Heart right ventricle (tissue), 16 donors: Measurements from ENCODE around the gene CREB5. TPM values are rescaled to one million over a fixed set of nuclear protein-coding genes. Genes with fewer than 3 reads are reported as not detected.

Experiments used
- ATAC-seq, 8 donors: fragments of 200-7000 bp; cut with Tn5 transposase; one replicate each; pipeline ENCODE4 v1.9.1; 2020; ENCODE audit warnings: mild to moderate bottlenecking in 8 of 8, moderate library complexity in 8 of 8, moderate number of reproducible peaks in 1 of 8
- DNase-seq, 2 donors: peaks; one replicate each; pipeline ENCODE4 v3.0.0-alpha.2; 2020
- H3K27ac ChIP-seq, 10 donors: fragments of 200-600 bp; sonication (generic) in 2 of 10; one replicate each; pipeline versions ENCODE4 v1.5.0 to v1.8.0; 2020 to 2022; ENCODE audit warnings: mild to moderate bottlenecking in 3 of 10
- H3K27me3 ChIP-seq, 7 donors: fragments of 200-600 bp; one replicate each; pipeline ENCODE4 v1.8.0; 2021 to 2022; ENCODE audit warnings: mild to moderate bottlenecking in 2 of 7
- H3K36me3 ChIP-seq, 9 donors: fragments of 200-600 bp; sonication (generic) in 1 of 9; one replicate each; pipeline versions ENCODE4 v1.5.0 to v1.8.0; 2020 to 2022; ENCODE audit warnings: mild to moderate bottlenecking in 2 of 9
- H3K4me1 ChIP-seq, 9 donors: fragments of 200-600 bp; sonication (generic) in 1 of 9; one replicate each; pipeline versions ENCODE4 v1.5.0 to v1.8.0; 2020 to 2022; ENCODE audit warnings: mild to moderate bottlenecking in 4 of 9
- H3K4me3 ChIP-seq, 10 donors: fragments of 200-600 bp; sonication (generic) in 2 of 10; one replicate each; pipeline versions ENCODE4 v1.5.0 to v1.8.0; 2020 to 2022; ENCODE audit warnings: mild to moderate bottlenecking in 7 of 10, moderate library complexity in 2 of 10
- H3K9me3 ChIP-seq, 11 donors: fragments of 200-600 bp in 10 of 11; sonication (generic) in 2 of 11; one replicate each; pipeline versions ENCODE4 v1.5.0 to v1.8.0; 2013 to 2022; ENCODE audit warnings: mild to moderate bottlenecking in 2 of 11, control low read depth in 1 of 11, moderate library complexity in 1 of 11
- WGBS, 2 donors: extraction: QIAGEN DNeasy Blood & Tissue Kit; methylation state at CpG; one replicate each; pipeline ENCODE4 v1.1.7; 2013; ENCODE audit warnings: inconsistent platforms in 1 of 2; 5-methylcytosine and 5-hydroxymethylcytosine counted together
- intact Hi-C, 10 donors: fragments of 100-400 bp; cut with DNase I; formaldehyde crosslinking; loops; one replicate each; pipeline versions ENCODE4 v1.11.1 to v1.14.2; 2022
- polyA plus RNA-seq, 2 donors: library from polyadenylated mRNA; stranded (reverse); fragments of 200-250 nt; gene quantifications; one replicate each; pipeline ENCODE4 v1.2.3, GENCODE V29; 2013
- total RNA-seq, 10 donors: library from RNA; stranded (reverse); fragmentation: NEBNext Ultra II Directional in 3 of 10; extraction: Animal tissue kit (Norgen Biotek cat#: 25700) in 3 of 10; gene quantifications; one replicate each; pipeline versions ENCODE4 v1.2.1 to v1.2.4, GENCODE V29; 2021 to 2023
- TF ChIP-seq, protein P1 (sequence below), 9 donors: fragments of 200-600 bp; sonication (generic) in 2 of 9; IDR thresholded peaks; one replicate each; pipeline versions ENCODE4 v1.5.0 to v1.8.0; 2021 to 2022; ENCODE audit warnings: antibody characterized with exemption in 9 of 9, mild to moderate bottlenecking in 5 of 9, moderate library complexity in 1 of 9
- donor health status: Arrhythmogenic right ventricular cardiomyopathy.
- donor health status: ischemic (EF 13 %, LVEDD 7.1; RV severe dilation, severe dysfunction).
- donor health status: healthy with polysubstance abuse.
- donor health status: DM: no; HTN: yes; CAD: no.
- donor health status: DM: no; HTN: no; CAD: no.
- donor health status: ischemic (EF 25% LVEDD 6.9; RV normal size, moderate dysfunction).
- donor health status: ischemic (EF 25% LVEDD 5.7; RV mildly dilated, moderate dysfunction).
- donor health status: healthy.
- donor health status: DM: yes; HTN: yes; CAD: no.
- donor health status: Ischemic cardiomyopathy.
- donor health status: ischemic (EF 35%, LVEDD 5.7; RV mildly dilated, moderate dysfunction).
- donor health status: nonischemic (EF 11% LVEDD 7.7; RV severe dilation, severe dysfunction).
- donor health status: DM: yes; HTN: yes; CAD: no.
- donor health status: PGD.
- donor health status: ischemic (EF 29% LVEDD 5.4; RV normal size, mild dysfunction).
- donor health status: nonischemic (EF 23%, LVEDD 6.1; RV moderate dilation, normal function).

The CREB5 gene
- total and polyA plus RNA-seq, 12 donors = 4.7 to 170 (median 19.0) TPM

DNA sequence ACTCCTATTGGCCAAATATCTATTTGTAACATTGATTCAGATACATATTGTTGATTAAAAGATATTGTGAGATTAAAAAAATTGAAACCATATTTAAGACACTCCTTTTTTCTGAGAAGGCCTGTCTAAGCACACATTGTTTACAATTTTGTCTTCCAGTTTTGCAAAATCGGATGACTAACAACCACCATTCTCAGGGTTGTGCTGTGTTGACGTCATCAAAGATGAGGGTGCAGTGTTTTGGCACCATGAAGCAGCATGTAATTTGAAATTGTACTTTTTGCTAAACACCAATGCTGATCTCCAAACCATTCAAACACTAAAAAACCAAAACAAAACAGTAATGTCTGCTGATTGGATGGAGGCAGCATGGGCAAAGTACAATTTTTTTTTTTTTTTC lies 7.4 kb downstream of the CREB5 start:
- no peak overlapping the region for H3K27ac ChIP-seq
- TF ChIP-seq, protein P1, sequence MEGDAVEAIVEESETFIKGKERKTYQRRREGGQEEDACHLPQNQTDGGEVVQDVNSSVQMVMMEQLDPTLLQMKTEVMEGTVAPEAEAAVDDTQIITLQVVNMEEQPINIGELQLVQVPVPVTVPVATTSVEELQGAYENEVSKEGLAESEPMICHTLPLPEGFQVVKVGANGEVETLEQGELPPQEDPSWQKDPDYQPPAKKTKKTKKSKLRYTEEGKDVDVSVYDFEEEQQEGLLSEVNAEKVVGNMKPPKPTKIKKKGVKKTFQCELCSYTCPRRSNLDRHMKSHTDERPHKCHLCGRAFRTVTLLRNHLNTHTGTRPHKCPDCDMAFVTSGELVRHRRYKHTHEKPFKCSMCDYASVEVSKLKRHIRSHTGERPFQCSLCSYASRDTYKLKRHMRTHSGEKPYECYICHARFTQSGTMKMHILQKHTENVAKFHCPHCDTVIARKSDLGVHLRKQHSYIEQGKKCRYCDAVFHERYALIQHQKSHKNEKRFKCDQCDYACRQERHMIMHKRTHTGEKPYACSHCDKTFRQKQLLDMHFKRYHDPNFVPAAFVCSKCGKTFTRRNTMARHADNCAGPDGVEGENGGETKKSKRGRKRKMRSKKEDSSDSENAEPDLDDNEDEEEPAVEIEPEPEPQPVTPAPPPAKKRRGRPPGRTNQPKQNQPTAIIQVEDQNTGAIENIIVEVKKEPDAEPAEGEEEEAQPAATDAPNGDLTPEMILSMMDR (IDR thresholded peaks at IDR 0.05) = no peak
- DNase-seq (no peak), ATAC-seq (peak in 2 of 8 donors; percentile 29 to 67)
- H3K9me3 ChIP-seq = no peaks in the 10 kb centered on the region
- intact Hi-C loops = loop anchor here in 3 of 10 donors (10.0 kb wide), 2 partner anchors 115 to 125 kb away; no protein-coding TSS in a partner anchor
- WGBS, 2 donors = 78 to 79% methylated on average over 2 of the region's 2 CpGs
- H3K4me1 ChIP-seq = peaks cover 0 to 33% (median 12%) of the 10 kb centered on the region in 9 donors
- no peaks in the 10 kb centered on the region for H3K36me3 ChIP-seq
- no peak overlapping the region for H3K4me3 ChIP-seq
- peaks cover 0 to 2% (median 0%) of the 10 kb centered on the region in 7 donors for H3K27me3 ChIP-seq

DNA sequence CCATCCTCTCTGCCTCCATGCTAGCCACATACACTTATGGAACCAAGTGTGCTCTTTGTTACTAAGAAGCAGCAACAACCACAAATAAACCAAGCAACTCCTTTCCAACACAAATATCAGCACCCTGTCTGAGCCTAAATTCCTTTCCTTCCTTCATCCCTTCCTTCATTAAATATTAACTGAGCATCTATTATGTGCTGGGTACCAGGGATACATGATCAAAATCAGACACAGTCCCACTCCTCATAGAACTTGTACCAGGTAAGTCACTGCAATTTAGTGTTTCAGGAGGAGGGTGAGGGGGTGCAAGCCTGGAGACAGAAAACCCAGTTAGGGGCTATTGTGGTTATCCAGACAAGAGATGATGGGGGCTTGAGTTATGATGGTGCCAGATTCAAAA lies 10.8 kb downstream of the CREB5 start:
- TF ChIP-seq, protein P1 (IDR thresholded peaks at IDR 0.05) = no peak
- H3K27ac ChIP-seq = no peak overlapping the region
- ATAC-seq (no peak), DNase-seq (no peak)
- no peaks in the 10 kb centered on the region for H3K27me3 ChIP-seq
- H3K36me3 ChIP-seq = no peaks in the 10 kb centered on the region
- no peak overlapping the region for H3K4me3 ChIP-seq
- intact Hi-C loops = no loop called here
- peaks cover 0 to 23% (median 11%) of the 10 kb centered on the region in 9 donors for H3K4me1 ChIP-seq
- no peaks in the 10 kb centered on the region for H3K9me3 ChIP-seq

DNA sequence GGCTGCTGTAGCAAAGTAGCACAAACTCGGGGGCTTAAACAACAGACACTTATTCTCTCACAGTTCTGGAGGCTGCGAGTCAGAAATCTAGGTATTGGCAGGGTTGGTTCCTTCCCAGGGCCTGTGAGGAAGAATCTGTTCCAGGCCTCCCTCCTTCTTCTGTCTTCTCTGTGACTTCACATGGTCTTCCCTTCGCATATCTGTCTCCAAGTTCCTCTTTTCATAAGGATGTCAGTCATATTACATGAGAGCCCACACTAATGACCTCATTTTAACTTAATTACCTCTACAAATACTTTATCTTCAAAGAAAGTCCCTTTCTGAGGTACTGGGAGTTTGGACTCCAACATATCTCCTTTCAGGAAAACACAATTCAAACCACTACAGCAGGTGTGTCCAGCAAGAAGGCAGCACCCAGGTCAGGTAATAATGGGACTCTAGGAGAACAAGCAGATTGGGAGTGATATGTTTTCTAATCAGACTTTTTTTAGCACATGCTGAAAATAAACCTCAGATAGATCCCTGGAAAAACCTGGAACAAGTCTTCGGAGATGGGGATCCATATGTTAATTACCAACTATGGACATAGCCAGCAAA lies 11.7 kb downstream of the CREB5 start:
- TF ChIP-seq, protein P1 (IDR thresholded peaks at IDR 0.05) = no peak
- intact Hi-C loops = no loop called here
- 90 to 96% methylated on average over 4 of the region's 4 CpGs for WGBS, 2 donors
- ATAC-seq (no peak), DNase-seq (no peak)
- Histone ChIP-seq H3K4me1 (peaks cover 0 to 13% (median 2%) of the 10 kb centered on the region in 9 donors), H3K27ac (no peak overlapping the region), H3K9me3 (no peaks in the 10 kb centered on the region), H3K36me3 (no peaks in the 10 kb centered on the region), H3K4me3 (no peak overlapping the region), H3K27me3 (no peaks in the 10 kb centered on the region)

DNA sequence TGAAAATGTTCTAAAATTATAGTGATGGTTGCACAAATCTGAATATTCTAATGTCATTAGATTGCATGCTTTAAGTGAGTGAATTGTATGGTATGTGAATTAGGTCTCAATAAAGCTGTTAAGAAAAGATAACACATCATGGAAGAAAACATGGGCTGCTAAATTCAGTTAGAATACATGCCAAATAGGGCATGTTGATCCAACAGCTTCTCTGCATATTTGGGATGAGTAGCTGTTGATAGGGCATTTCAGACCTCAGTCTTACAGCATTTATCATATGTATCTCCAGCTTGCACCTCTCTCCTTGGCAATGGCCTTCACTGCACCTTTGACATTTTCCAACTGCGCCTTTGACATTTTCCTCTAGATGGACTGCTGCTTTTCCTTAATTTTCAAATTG lies 13.2 kb downstream of the CREB5 start:
- TF ChIP-seq, protein P1 (IDR thresholded peaks at IDR 0.05) = no peak
- DNase-seq (no peak), ATAC-seq (no peak)
- intact Hi-C loops = no loop called here
- H3K27me3 ChIP-seq = no peaks in the 10 kb centered on the region
- H3K4me1 ChIP-seq = peaks cover 0 to 4% (median 0%) of the 10 kb centered on the region in 9 donors
- no peak overlapping the region for H3K27ac ChIP-seq
- no peaks in the 10 kb centered on the region for H3K9me3 ChIP-seq
- WGBS, 2 donors = 97 to 100% methylated on average over 1 of the region's 1 CpG
- no peak overlapping the region for H3K4me3 ChIP-seq
- no peaks in the 10 kb centered on the region for H3K36me3 ChIP-seq
